Measurements from ENCODE around the gene EXD3. TPM values are rescaled to one million over a fixed set of nuclear protein-coding genes. Genes with fewer than 3 reads are reported as not detected.
A peak's percentile ranks its signal among the peaks of the same experiment; 100 is the strongest.
"Not testable (repeated sequence)": the region's sequence is repeated elsewhere in the genome, so short reads cannot be mapped to it uniquely, and the experiment has no call there.

EXD3 gene
- total and polyA plus RNA-seq, 2 donors from 2014 or later, result 18.9 to 44.5 TPM

DNA sequence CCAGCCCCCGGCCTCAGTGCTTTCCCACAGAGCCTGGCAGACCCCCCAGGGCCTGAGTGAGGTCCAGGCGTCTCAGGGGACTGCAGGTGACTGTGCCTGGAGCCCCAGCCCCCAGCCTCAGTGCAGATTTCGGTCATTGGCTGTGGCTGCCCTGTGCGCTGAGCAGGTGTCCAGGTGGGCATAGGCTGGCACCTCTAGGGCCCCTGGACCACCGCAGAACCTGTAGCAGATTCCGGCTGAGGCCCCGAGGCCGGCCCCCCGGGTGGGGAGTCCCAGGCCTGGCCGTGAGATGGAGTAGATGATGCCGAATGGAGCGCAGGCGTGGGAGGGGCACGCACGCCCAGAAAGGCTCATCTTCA lies 12.1 kb downstream of the EXD3 start:
- no peak overlapping the region for H3K4me3 ChIP-seq (ENCODE audit: low read length in 3 of 3)
- H3K27ac ChIP-seq (ENCODE audit: low read depth in 2 of 2, low read length in 2 of 2), result no peak overlapping the region
- TF ChIP-seq, protein P1, sequence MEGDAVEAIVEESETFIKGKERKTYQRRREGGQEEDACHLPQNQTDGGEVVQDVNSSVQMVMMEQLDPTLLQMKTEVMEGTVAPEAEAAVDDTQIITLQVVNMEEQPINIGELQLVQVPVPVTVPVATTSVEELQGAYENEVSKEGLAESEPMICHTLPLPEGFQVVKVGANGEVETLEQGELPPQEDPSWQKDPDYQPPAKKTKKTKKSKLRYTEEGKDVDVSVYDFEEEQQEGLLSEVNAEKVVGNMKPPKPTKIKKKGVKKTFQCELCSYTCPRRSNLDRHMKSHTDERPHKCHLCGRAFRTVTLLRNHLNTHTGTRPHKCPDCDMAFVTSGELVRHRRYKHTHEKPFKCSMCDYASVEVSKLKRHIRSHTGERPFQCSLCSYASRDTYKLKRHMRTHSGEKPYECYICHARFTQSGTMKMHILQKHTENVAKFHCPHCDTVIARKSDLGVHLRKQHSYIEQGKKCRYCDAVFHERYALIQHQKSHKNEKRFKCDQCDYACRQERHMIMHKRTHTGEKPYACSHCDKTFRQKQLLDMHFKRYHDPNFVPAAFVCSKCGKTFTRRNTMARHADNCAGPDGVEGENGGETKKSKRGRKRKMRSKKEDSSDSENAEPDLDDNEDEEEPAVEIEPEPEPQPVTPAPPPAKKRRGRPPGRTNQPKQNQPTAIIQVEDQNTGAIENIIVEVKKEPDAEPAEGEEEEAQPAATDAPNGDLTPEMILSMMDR (IDR thresholded peaks at IDR 0.05; ENCODE audit: borderline replicate concordance, extremely low read depth, insufficient read depth), result no peak
- intact Hi-C loops (cut with DNase I), result no loop called here
- H3K9me3 ChIP-seq (ENCODE audit: control insufficient read depth in 2 of 3, insufficient read depth in 1 of 3, low read length in 3 of 3), result no peaks in the 10 kb centered on the region
- H3K4me1 ChIP-seq (ENCODE audit: control insufficient read depth in 2 of 3, insufficient read depth in 2 of 3, low read depth in 1 of 3, low read length in 3 of 3), result peaks cover 0 to 11% (median 0%) of the 10 kb centered on the region in 3 donors
- DNase-seq (no peak), FAIRE-seq (no peak)
- no peaks in the 10 kb centered on the region for H3K27me3 ChIP-seq (ENCODE audit: control insufficient read depth, insufficient read depth, low read length)
- no peaks in the 10 kb centered on the region for H3K36me3 ChIP-seq (ENCODE audit: control insufficient read depth in 2 of 3, insufficient read depth in 3 of 3, low read length in 3 of 3)
- H3K9ac ChIP-seq (ENCODE audit: low read length in 3 of 3), result no peak overlapping the region

DNA sequence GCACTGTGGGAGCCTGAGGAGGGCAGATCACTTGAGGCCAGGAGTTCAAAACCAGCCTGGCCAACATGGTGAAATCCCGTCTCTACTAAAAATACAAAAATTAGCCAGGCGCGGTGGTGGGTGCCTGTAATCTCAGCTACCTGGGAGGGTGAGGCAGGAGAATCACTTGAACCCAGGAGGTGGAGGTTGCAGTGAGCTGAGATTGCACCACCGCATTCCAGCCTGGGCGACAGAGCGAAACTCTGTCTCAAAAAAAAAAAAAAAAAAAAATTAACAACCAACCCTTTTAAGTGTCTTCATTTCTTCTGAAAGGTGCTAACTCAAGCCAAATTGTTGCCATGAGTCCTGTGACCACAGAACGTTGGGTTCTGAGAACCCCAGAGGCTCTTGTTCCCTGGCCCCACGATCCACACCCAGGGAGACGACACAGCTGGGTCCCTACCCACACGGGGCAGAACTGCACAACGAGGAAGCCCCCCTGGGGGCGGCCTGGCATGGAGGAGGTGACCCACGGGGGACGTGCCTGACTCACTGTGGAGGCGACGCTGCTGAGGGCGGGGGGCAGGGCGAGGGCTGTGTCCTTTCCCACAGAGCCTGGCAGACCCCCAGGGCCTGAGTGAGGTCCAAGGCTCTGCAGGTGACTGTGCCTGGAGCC lies 12.6 kb downstream of the EXD3 start:
- FAIRE-seq; H3K4me3 ChIP-seq (ENCODE audit: low read length in 3 of 3); H3K9ac ChIP-seq (ENCODE audit: low read length in 3 of 3); intact Hi-C loops (cut with DNase I); H3K27me3 ChIP-seq (ENCODE audit: control insufficient read depth, insufficient read depth, low read length); H3K9me3 ChIP-seq (ENCODE audit: control insufficient read depth in 2 of 3, insufficient read depth in 1 of 3, low read length in 3 of 3); H3K27ac ChIP-seq (ENCODE audit: low read depth in 2 of 2, low read length in 2 of 2); H3K36me3 ChIP-seq (ENCODE audit: control insufficient read depth in 2 of 3, insufficient read depth in 3 of 3, low read length in 3 of 3): not testable (repeated sequence)
- H3K4me1 ChIP-seq (ENCODE audit: control insufficient read depth in 2 of 3, insufficient read depth in 2 of 3, low read depth in 1 of 3, low read length in 3 of 3), result peaks cover 0 to 11% (median 0%) of the 10 kb centered on the region in 3 donors
- peak in 1 of 5 donors; percentile 84 for DNase-seq

GRCh38 chr9:137409515-137409914 lies 13.4 kb downstream of the EXD3 start:
- Histone ChIP-seq H3K27me3 (ENCODE audit: control insufficient read depth, insufficient read depth, low read length) (no peaks in the 10 kb centered on the region), H3K9me3 (ENCODE audit: control insufficient read depth in 2 of 3, insufficient read depth in 1 of 3, low read length in 3 of 3) (no peaks in the 10 kb centered on the region), H3K9ac (ENCODE audit: low read length in 3 of 3) (no peak overlapping the region), H3K4me3 (ENCODE audit: low read length in 3 of 3) (no peak overlapping the region), H3K36me3 (ENCODE audit: control insufficient read depth in 2 of 3, insufficient read depth in 3 of 3, low read length in 3 of 3) (no peaks in the 10 kb centered on the region), H3K27ac (ENCODE audit: low read depth in 2 of 2, low read length in 2 of 2) (no peak overlapping the region), H3K4me1 (ENCODE audit: control insufficient read depth in 2 of 3, insufficient read depth in 2 of 3, low read depth in 1 of 3, low read length in 3 of 3) (peaks cover 0 to 11% (median 0%) of the 10 kb centered on the region in 3 donors)
- DNase-seq, result peak in 1 of 5 donors; percentile 61
- TF ChIP-seq, protein P1 (IDR thresholded peaks at IDR 0.05; ENCODE audit: borderline replicate concordance, extremely low read depth, insufficient read depth), result no peak
- no peak for FAIRE-seq
- intact Hi-C loops (cut with DNase I), result loop anchor here (5.0 kb wide), 1 partner anchor 112 kb away; no protein-coding TSS in a partner anchor

DNA sequence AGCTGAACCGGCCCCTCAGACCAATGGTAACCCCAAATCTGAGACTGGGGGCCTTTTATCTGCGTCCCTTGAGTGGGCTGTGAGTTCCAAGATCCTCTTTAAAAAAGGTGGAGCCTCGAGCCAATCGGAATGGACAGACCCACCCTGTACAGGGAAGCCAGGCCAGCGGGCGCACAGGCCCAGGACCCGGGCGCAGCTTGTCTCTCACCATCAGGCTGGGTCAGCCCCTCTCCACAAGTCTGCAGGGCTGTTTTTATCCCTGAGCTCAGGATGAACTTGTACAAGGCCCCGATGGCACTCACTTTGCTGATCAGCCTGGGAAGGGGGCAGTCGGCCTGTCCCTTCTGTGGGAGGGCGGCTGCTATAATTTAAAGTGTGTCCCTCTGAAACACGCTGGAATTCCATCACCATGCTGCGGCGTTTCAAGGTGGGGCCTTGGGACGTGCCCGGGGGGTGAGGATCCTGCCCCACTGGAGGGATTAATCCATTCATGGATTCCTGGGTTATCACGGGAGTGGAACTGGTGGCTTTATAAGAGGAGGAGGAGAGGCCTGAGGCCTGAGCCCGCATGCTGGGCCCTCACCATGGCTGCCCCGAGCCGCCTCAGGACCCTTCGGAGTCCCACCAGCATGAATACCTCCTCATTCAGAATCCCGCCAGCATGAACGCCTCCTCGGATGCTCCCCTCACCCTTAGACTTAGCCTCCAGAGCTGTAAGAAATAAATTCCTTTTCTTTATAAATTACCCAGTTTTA lies 14.1 kb downstream of the EXD3 start:
- DNase-seq, result peak in 1 of 5 donors; percentile 61
- H3K27ac ChIP-seq (ENCODE audit: low read depth in 2 of 2, low read length in 2 of 2), result no peak overlapping the region

More for the DNA sequence above, 14.1 kb downstream of the EXD3 start:
- H3K4me3 ChIP-seq (ENCODE audit: low read length in 3 of 3), result no peak overlapping the region
- H3K9me3 ChIP-seq (ENCODE audit: control insufficient read depth in 2 of 3, insufficient read depth in 1 of 3, low read length in 3 of 3), result no peaks in the 10 kb centered on the region
- peaks cover 0 to 11% (median 0%) of the 10 kb centered on the region in 3 donors for H3K4me1 ChIP-seq (ENCODE audit: control insufficient read depth in 2 of 3, insufficient read depth in 2 of 3, low read depth in 1 of 3, low read length in 3 of 3)
- H3K36me3 ChIP-seq (ENCODE audit: control insufficient read depth in 2 of 3, insufficient read depth in 3 of 3, low read length in 3 of 3), result no peaks in the 10 kb centered on the region
- intact Hi-C loops (cut with DNase I), result loop anchor here (5.0 kb wide), 1 partner anchor 112 kb away; no protein-coding TSS in a partner anchor
- no peak for FAIRE-seq
- no peaks in the 10 kb centered on the region for H3K27me3 ChIP-seq (ENCODE audit: control insufficient read depth, insufficient read depth, low read length)
- TF ChIP-seq, protein P1 (IDR thresholded peaks at IDR 0.05; ENCODE audit: borderline replicate concordance, extremely low read depth, insufficient read depth), result no peak
- no peak overlapping the region for H3K9ac ChIP-seq (ENCODE audit: low read length in 3 of 3)
